ENCODE measurements around the gene EMC10.

Gene EMC10

GRCh38 chr19:50478901-50479715 lies 2.8 kb downstream of the EMC10 start:
- H3K36me3 ChIP-seq (ENCODE audit: control insufficient read depth in 2 of 2, insufficient read depth in 1 of 2, low read length in 2 of 2), result peaks cover 15 to 55% of the 10 kb centered on the region in 2 experiments; a peak in 2 of 3 replicates
- CTCF ChIA-PET, result interaction anchor here (0.5 to 2.2 kb wide), 15 partner anchors 8 to 952 kb away, joined by 3 to 14 read pairs (median 3); no protein-coding TSS in a partner anchor
- TF ChIP-seq ZIC2 (tag by site-specific recombination; IDR thresholded peaks at IDR 0.05) (peak; percentile 57), GLI2 (tag by site-specific recombination; IDR thresholded peaks at IDR 0.05; ENCODE audit: borderline replicate concordance, low read depth) (no peak), ZNF2 (tag by site-specific recombination; IDR thresholded peaks at IDR 0.05) (0 out of 2 replicates have a peak, but pooled peaks have one; percentile 40), ZSCAN16 (tag by site-specific recombination; IDR thresholded peaks at IDR 0.05) (no peak), ZBTB48 (tag by site-specific recombination; IDR thresholded peaks at IDR 0.05) (no peak), ZFP37 (tag by site-specific recombination; IDR thresholded peaks at IDR 0.05) (no peak), ZNF629 (tag by site-specific recombination; IDR thresholded peaks at IDR 0.05) (no peak), HOXC10 (CRISPR knock-in tag; IDR thresholded peaks at IDR 0.05) (0 out of 2 replicates have a peak, but pooled peaks have one; percentile 1), ZNF548 (tag by site-specific recombination; IDR thresholded peaks at IDR 0.05) (no peak), ZNF664 (tag by site-specific recombination; IDR thresholded peaks at IDR 0.05) (0 out of 2 replicates have a peak, but pooled peaks have one; percentile 35), ZNF785 (tag by site-specific recombination; IDR thresholded peaks at IDR 0.05) (no peak), ZNF398 (tag by site-specific recombination; IDR thresholded peaks at IDR 0.05) (no peak), ZFP41 (tag by site-specific recombination; IDR thresholded peaks at IDR 0.05; ENCODE audit: borderline replicate concordance) (no peak), ZNF302 (tag by site-specific recombination; IDR thresholded peaks at IDR 0.05; ENCODE audit: low read depth) (no peak), ZNF626 (tag by site-specific recombination; IDR thresholded peaks at IDR 0.05) (no peak), ZBTB49 (tag by site-specific recombination; IDR thresholded peaks at IDR 0.05; ENCODE audit: low read depth) (no peak), ZSCAN30 (tag by site-specific recombination; IDR thresholded peaks at IDR 0.05) (no peak), ZNF843 (tag by site-specific recombination; IDR thresholded peaks at IDR 0.05) (no peak), YY2 (tag by site-specific recombination; IDR thresholded peaks at IDR 0.05) (no peak), KLF10 (tag by site-specific recombination; IDR thresholded peaks at IDR 0.05) (no peak), GLIS1 (tag by site-specific recombination; IDR thresholded peaks at IDR 0.05) (no peak), ELK4 (IDR thresholded peaks at IDR 0.05; ENCODE audit: borderline replicate concordance, low read depth, low read length) (no peak), ZNF18 (tag by site-specific recombination; IDR thresholded peaks at IDR 0.05) (no peak), CTCF (tag by site-specific recombination; IDR thresholded peaks at IDR 0.05) (peak; percentile 96), ZBTB11 (tag by site-specific recombination; conservative IDR thresholded peaks at IDR 0.05; ENCODE audit: low read depth) (0 out of 2 replicates have a peak, but pooled peaks have one; percentile 11)

More at GRCh38 chr19:50478901-50479715, 2.8 kb downstream of the EMC10 start:
- Histone ChIP-seq H3K9me3 (ENCODE audit: control insufficient read depth, insufficient read depth, low read depth, low read length) (no peaks in the 10 kb centered on the region), H3K4me3 (ENCODE audit: low read depth, low read length) (no peak overlapping the region), H3K27ac (ENCODE audit: extremely low read depth, low read depth, low read length) (no peak overlapping the region), H3K4me1 (ENCODE audit: control insufficient read depth, insufficient read depth, low read length) (peaks cover 7% of the 10 kb centered on the region; the same call in 1 of the 2 replicates)
- POLR2A ChIA-PET, result interaction anchor here (1.6 to 1.7 kb wide), 2 partner anchors 32 to 95 kb away, joined by 6 to 7 read pairs; partner anchors contain the start of genes JOSD2 and POLD1

Data from HEK293 (cell line).